ENCODE results near the gene NOXRED1.

The NOXRED1 gene

DNA sequence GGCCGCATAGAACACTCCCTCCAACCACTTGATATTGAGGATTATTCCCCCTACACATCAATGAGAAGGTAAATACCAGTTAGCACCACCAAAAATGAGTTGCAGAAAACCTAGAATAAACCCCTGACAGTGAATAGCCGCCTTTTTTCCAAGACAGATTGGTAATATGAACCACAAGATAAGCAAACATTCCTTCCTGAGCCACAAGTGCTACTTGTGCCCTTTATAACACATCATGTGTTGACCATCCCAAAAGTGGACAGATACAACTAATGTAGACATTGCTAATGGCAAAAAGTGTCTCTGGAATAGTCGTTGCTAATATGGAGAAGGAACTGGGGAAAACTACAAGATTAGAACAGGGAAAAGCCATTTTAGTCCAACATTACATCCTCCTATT lies 17.2 kb downstream of the NOXRED1 start:
- Mint-ChIP-seq H3K27me3 (ENCODE audit: low read depth, poor library complexity) (no peaks in the 10 kb centered on the region), H3K27ac (no peak overlapping the region), H3K4me3 (no peak overlapping the region), H3K4me1 (no peaks in the 10 kb centered on the region), H3K9me3 (no peaks in the 10 kb centered on the region), H3K36me3 (ENCODE audit: low read depth) (no peaks in the 10 kb centered on the region)
- DNase-seq: no peak
- TF ChIP-seq, protein P1, sequence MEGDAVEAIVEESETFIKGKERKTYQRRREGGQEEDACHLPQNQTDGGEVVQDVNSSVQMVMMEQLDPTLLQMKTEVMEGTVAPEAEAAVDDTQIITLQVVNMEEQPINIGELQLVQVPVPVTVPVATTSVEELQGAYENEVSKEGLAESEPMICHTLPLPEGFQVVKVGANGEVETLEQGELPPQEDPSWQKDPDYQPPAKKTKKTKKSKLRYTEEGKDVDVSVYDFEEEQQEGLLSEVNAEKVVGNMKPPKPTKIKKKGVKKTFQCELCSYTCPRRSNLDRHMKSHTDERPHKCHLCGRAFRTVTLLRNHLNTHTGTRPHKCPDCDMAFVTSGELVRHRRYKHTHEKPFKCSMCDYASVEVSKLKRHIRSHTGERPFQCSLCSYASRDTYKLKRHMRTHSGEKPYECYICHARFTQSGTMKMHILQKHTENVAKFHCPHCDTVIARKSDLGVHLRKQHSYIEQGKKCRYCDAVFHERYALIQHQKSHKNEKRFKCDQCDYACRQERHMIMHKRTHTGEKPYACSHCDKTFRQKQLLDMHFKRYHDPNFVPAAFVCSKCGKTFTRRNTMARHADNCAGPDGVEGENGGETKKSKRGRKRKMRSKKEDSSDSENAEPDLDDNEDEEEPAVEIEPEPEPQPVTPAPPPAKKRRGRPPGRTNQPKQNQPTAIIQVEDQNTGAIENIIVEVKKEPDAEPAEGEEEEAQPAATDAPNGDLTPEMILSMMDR (IDR thresholded peaks at IDR 0.05): no peak

DNA sequence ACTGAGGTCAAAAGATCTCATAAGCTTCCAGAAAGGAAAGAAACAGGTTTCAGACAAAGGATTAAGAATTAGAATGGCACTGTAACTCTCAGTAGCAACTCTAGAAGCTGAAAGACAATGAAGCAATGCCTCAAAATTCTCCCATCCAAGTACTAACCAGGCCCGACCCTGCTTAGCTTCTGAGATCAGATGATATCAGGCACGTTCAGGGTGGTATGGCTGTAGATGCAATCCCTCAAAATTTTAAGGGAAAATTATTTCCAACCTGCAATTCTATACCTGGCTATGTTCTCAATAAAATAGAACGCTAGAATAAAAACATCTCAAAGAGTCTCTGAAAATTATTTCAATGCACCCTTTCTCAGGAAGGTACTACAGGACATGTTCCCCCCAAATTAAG lies 19.6 kb downstream of the NOXRED1 start:
- Mint-ChIP-seq H3K4me3 (no peak overlapping the region), H3K9me3 (no peaks in the 10 kb centered on the region), H3K36me3 (ENCODE audit: low read depth) (no peaks in the 10 kb centered on the region), H3K4me1 (no peaks in the 10 kb centered on the region), H3K27me3 (ENCODE audit: low read depth, poor library complexity) (peaks cover 6% of the 10 kb centered on the region), H3K27ac (no peak overlapping the region)
- TF ChIP-seq, protein P1 (IDR thresholded peaks at IDR 0.05): no peak
- no peak for DNase-seq

DNA sequence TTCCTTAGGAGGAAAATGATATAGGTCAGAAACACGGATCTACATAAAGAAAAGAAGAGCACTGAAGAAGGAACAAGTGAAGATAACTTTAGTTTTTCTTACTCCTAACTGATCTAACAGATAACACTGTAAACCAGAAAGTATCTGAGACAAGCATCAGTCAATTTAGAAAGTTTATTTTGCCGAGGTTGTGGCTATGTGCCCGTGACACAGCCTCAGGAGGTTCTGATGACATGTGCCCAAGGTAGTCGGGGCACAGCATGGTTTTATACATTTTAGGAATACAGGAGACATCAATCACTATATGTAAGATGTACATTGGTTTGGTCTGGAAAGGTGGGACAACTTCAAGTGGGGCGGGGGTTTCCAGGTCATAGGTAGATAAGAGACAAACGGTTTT lies 23.1 kb downstream of the NOXRED1 start:
- H3K27me3 Mint-ChIP-seq (ENCODE audit: low read depth, poor library complexity): peaks cover 8% of the 10 kb centered on the region
- no peak overlapping the region for H3K4me3 Mint-ChIP-seq
- H3K9me3 Mint-ChIP-seq: peaks cover 12% of the 10 kb centered on the region
- no peaks in the 10 kb centered on the region for H3K4me1 Mint-ChIP-seq
- TF ChIP-seq, protein P1 (IDR thresholded peaks at IDR 0.05): no peak
- no peak for DNase-seq
- no peak overlapping the region for H3K27ac Mint-ChIP-seq
- peaks cover 6% of the 10 kb centered on the region for H3K36me3 Mint-ChIP-seq (ENCODE audit: low read depth)

DNA sequence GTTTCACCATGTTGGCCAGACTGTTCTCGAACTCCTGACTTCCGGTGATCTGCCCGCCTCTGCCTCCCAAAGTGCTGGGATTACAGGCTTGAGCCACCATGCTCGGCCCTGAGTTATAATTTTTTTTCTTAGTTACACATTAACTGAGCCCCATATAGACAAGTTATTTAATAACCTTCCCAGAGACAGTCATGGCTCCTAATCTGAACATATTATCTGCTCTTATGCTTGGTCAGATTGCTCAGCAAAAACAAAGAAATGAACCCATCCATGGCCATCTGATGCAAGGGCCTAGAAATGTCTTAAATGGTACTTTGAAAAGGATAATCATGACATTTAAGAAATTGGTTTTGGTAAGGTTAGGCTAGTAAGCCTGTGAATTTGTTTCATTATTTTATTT lies 33.1 kb downstream of the NOXRED1 start:
- H3K27ac Mint-ChIP-seq: no peak overlapping the region
- peaks cover 5% of the 10 kb centered on the region for H3K36me3 Mint-ChIP-seq (ENCODE audit: low read depth)
- TF ChIP-seq, protein P1 (IDR thresholded peaks at IDR 0.05): no peak
- no peaks in the 10 kb centered on the region for H3K4me1 Mint-ChIP-seq
- DNase-seq: no peak
- no peaks in the 10 kb centered on the region for H3K9me3 Mint-ChIP-seq
- no peaks in the 10 kb centered on the region for H3K27me3 Mint-ChIP-seq (ENCODE audit: low read depth, poor library complexity)
- H3K4me3 Mint-ChIP-seq: no peak overlapping the region

DNA sequence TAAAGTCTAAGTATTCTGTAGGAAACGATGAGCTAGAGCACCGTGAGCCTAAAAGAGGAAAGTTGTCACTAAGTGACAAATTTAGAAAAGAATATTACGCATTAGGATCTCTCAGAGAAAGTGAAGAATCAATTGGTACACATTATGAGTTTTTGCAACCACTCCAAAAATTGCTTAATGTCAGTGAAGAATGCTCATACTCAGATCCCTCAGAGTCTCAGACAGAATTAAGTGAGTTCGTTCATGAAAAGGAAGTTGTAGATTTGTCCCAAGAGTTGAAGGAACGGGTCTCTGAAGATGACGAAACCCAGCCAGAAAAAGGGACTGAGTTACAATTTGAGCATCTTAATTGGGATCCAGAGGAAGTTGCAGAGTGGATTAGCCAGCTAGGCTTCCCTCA lies 44.6 kb downstream of the NOXRED1 start:
- no peaks in the 10 kb centered on the region for H3K9me3 Mint-ChIP-seq
- no peak for DNase-seq
- peaks cover 5% of the 10 kb centered on the region for H3K27me3 Mint-ChIP-seq (ENCODE audit: low read depth, poor library complexity)
- H3K27ac Mint-ChIP-seq: no peak overlapping the region
- TF ChIP-seq, protein P1 (IDR thresholded peaks at IDR 0.05): no peak
- peaks cover 26% of the 10 kb centered on the region for H3K4me1 Mint-ChIP-seq
- H3K36me3 Mint-ChIP-seq (ENCODE audit: low read depth): peaks cover 22% of the 10 kb centered on the region
- H3K4me3 Mint-ChIP-seq: no peak overlapping the region

DNA sequence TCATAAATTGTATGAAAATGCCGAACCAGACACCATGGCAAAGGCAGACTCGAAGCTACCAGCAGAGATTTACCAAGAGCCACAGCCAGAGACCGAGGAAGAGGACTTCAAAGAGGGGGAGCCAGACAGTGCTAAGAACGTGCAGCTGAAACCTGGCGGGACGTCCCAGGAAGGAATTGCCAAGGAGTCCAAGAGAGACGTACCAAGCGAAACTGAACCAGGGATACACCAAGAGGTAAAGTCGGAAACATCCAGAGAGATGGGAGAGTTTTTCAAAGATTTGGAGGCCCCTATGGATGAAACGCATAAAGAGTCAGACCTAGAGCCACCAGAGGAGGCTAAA lies 45.9 kb downstream of the NOXRED1 start:
- Mint-ChIP-seq H3K27me3 (ENCODE audit: low read depth, poor library complexity) (no peaks in the 10 kb centered on the region), H3K4me1 (peaks cover 38% of the 10 kb centered on the region), H3K9me3 (no peaks in the 10 kb centered on the region), H3K4me3 (no peak overlapping the region), H3K27ac (no peak overlapping the region), H3K36me3 (ENCODE audit: low read depth) (peaks cover 30% of the 10 kb centered on the region)
- TF ChIP-seq, protein P1 (IDR thresholded peaks at IDR 0.05): no peak
- DNase-seq: no peak

Data from nephron progenitor cell (in vitro differentiated cells).